Esophagus muscularis mucosa (tissue), 4 donors: ENCODE measurements around the gene ASIP.

Source experiments
- CTCF ChIP-seq, 3 experiments: fragments of 200-600 bp in 2 of 3; fragments of 450-650 bp in 1 of 3; sonication (generic) in 2 of 3; IDR thresholded peaks; one replicate each; pipeline ENCODE4 v1.5.1; 2017 to 2019; ENCODE audit warnings: antibody characterized with exemption in 3 of 3, mild to moderate bottlenecking in 2 of 3, moderate library complexity in 1 of 3
- EP300 ChIP-seq: sonication (generic); formaldehyde crosslinking; IDR thresholded peaks from one replicate; pipeline ENCODE4 v1.6.1; 2017; ENCODE audit warnings: antibody characterized with exemption
- POLR2A ChIP-seq: fragments of 450-650 bp; IDR thresholded peaks from one replicate; pipeline ENCODE4 v1.6.1; 2017; ENCODE audit warnings: antibody characterized with exemption, moderate library complexity, mild to moderate bottlenecking, low read depth

GRCh38 chr20:34254979-34255378 is 13.8 kb downstream of the ASIP start:
- TF ChIP-seq CTCF (IDR thresholded peaks at IDR 0.05) = no peak
- TF ChIP-seq POLR2A = no peak
- no peak for TF ChIP-seq EP300
